ENCODE measurements around the gene FARSA.

DNA sequence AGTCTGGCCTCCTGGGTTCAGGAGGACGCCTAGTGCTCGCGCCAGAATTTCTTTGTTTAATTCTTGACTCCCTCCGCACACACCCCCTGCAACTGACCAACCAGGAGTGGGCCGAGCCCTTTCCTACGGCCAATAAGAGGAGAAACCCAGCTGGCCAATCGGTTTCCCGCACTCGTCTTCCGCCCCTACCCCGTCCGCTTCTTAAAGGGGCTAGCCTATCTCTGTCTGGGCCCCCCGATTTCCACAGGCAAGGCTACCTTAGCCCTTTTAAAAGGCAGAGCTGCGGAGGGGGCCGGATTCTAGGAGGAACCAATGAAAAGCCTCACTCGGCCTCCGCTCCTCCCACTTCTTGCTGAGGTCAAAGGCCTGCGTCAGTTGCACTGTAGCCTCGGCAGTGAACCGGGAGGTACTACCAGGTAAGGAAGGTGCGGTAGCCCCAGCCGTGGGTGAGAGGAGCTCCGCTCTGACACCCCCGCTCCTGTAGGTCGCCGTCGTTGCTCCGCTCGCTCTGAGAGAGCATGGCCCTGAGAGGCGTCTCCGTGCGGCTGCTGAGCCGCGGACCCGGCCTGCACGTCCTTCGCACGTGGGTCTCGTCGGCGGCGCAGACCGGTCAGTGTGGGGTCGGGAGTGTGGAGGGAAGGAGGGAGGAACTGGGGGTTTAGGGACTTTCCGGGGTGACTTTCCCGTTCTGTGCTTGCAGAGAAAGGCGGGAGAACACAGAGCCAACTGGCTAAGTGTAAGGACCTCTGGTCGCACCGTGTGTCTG, 42.5 kb downstream of the FARSA start, which contains the start of gene GCDH:
- TF ChIP-seq POLR2A (IDR thresholded peaks at IDR 0.05; ENCODE audit: low read length) (peak; percentile 78), GATA1 (IDR thresholded peaks at IDR 0.05; ENCODE audit: low read depth, low read length) (no peak)

Measured in erythroblast (primary cell).